SW480 (cell line): ENCODE results near the gene NOC3L.
A peak's percentile ranks its signal among the peaks of the same experiment; 100 is the strongest.
"Not testable (repeated sequence)": the region's sequence is repeated elsewhere in the genome, so short reads cannot be mapped to it uniquely, and the experiment has no call there.

Experiments
- DNase-seq: peaks from one replicate; pipeline ENCODE4 v3.0.0-alpha.2; 2016; ENCODE audit warnings: low spot score

NOC3L gene

GRCh38 chr10:94361171-94361794 is 1.5 kb downstream of the NOC3L start:
- DNase-seq, result no peak

- peak; percentile 83 for DNase-seq
These were observed 4.3 kb downstream of the NOC3L start for GRCh38 chr10:94358480-94358879.

GRCh38 chr10:94357193-94357592 is 5.5 kb downstream of the NOC3L start:
- no peak for DNase-seq

DNA sequence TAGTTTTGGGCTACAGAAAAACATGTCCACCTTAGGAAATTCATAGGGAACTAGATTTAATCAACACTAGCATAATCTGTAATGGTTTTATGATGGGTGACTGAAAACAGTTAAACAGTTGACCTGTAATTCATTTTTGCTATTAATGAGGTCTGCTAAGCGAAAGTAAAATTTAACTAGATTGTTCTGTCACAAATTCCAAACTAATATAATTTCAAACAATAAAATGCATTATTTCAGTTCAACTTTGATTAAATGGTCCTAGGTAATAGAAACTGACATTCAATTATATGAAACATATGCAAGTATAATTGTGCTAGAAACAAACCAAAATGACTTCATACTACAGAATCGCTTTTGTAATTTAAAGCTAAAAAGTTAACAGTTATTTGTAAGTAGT is 6.9 kb downstream of the NOC3L start:
- DNase-seq, result no peak

- DNase-seq, result no peak
These were observed 9.4 kb downstream of the NOC3L start for GRCh38 chr10:94353336-94353735.

DNA sequence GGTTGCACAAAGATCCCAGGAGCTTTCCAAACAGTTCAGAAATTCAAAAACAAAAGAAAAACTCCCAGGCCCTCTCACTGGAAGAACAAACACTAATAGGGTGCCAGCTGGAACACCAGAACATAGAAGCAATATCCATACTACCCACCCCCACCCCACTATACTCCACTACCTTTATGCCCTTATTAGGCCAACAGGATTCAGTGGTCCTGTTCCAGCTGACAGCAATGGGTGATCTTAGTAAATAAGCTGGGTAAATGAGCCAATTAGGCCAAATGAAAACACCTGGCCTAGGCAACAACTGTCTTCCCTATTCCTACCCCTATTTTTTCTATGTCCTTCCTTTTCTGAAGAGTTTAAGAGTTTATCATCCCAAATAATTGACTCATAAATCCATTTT is 11.7 kb downstream of the NOC3L start:
- no peak for DNase-seq

DNA sequence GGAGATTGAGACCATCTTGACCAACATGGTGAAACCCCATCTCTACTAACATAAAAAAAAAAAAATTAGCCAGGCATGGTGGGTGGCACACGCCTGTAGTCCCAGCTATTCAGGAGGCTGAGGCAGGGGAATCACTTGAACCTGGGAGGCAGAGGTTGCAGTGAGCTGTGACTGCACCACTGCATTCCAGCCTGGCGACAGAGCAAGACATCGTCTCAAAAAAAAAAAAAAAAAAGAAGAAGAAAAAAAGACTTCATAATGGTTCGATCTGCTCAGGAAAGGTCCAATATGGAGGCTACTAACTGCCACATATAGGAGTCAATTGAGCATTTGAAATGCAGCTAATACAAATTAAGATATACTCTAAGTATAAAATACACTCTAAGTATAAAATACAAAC is 12.2 kb downstream of the NOC3L start:
- not testable (repeated sequence) for DNase-seq

- no peak for DNase-seq
These were observed 13.4 kb downstream of the NOC3L start for GRCh38 chr10:94349327-94349726.

- no peak for DNase-seq
These were observed 18.1 kb downstream of the NOC3L start for GRCh38 chr10:94344522-94345122.

- DNase-seq, result no peak
These were observed 19.6 kb downstream of the NOC3L start for GRCh38 chr10:94343151-94343550.

DNA sequence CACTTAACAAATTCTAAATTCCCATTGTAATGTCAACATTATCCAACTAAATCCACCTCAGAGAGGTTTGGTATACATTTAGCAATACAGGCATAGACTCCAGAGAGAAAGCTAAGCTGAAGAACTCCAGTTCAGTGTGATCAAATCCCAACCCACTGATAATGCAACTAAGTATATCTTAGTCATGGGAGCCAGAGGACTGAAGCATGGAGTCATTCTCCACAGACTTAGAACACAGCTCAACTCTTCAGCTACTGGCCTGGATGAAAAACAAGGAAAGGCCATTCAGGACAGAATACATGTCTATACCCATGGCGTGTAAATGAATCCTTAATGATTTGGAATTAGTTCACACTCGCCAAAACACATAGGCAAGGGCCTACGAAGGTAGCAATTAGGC is 27.9 kb downstream of the NOC3L start:
- no peak for DNase-seq

- DNase-seq, result no peak
These were observed 29.7 kb downstream of the NOC3L start for GRCh38 chr10:94333051-94333450.

DNA sequence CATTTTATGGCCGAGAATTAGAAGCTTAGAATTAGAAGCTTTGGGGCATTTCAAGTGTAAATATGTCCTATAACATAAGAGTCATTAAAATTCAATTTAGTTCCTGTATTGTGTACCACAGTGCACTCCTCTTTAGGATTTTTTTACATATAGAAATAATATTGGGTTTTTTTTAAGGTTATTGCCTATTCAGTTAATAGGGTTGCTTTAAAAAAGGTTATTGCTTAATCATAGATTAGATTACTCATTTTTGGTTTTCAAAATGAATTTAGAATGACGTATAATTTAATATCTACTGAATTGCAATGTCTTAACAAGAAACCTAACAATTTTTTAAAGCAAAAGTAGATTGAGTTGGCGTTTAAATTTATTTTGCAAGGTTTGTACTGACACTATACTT is 34.1 kb downstream of the NOC3L start:
- DNase-seq, result no peak

GRCh38 chr10:94327649-94328048 is 35.1 kb downstream of the NOC3L start:
- no peak for DNase-seq

DNA sequence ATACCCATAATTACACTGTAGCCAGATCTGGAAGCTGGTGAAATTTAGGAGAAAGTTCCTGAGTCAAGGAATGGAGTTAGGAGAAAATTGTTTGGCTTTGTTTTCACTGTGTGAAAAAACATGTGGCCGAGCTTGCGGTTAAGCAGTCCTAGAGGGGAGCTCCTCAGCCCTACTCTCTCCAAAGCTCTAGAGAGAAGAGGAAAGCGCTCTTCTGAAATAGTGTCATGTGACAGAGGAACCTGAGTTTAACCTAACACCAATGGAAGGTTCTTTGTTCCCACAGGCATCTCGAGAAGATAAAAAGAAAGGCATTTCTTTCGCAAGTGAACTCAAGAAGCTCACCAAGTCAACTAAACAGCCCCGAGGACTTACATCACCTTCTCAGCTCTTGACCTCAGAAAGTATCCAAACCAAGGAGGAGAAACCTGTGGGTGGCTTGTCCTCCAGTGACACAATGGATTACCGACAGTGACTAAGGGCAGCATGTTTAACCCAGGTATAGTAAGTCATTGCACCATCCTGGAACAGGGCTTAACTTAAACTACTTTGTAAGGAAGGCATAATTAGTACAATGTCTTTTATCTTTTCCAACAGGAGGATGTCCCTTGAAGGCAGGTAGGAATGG is 38.0 kb downstream of the NOC3L start:
- no peak for DNase-seq

DNA sequence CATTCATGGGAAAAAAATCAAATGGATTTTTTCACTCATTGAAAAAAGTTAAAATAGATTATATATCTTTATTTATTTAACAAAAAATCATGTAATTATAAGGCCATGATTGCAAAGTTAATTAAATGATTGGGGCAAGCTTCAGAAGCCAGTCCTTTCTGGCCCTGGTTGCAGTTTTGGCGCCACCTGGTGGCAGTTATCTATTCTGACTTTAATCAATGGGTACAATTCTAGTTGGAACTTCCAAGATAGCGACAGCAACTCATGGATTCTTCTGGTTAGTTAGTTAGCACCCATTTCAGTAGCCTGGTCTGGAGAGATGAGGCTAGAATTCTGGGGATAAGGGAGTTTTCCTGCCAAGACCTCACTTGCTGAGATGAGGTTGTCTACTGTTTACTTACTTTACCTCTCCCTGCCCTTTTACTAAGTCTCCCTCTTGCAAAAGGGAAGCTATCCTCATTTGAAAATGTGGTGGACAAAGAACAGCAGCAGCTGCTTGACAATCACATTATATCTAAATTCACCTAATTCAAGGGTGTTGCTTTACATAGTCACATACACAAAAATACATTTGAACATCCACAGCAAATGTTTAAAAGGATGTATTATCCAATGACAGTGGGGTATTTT is 42.3 kb downstream of the NOC3L start:
- DNase-seq, result peak; percentile 39

DNA sequence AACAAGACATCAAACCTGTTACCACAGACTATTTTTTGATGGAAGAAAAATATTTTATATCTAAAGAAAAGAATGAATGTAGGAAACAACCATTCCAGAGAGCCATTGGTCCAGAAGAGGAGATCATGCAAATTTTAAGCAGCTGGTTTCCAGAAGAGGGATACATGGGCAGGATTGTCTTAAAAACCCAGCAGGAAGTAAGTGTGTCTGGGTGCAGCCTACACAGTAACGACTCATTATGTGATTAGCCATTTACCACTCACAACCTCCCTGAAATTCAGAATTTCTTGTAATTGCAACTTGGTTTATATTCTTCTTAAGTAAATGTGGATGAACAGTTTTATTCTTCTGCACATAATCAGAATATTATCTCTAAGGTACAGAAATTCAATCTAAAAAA is 46.2 kb downstream of the NOC3L start:
- no peak for DNase-seq

DNA sequence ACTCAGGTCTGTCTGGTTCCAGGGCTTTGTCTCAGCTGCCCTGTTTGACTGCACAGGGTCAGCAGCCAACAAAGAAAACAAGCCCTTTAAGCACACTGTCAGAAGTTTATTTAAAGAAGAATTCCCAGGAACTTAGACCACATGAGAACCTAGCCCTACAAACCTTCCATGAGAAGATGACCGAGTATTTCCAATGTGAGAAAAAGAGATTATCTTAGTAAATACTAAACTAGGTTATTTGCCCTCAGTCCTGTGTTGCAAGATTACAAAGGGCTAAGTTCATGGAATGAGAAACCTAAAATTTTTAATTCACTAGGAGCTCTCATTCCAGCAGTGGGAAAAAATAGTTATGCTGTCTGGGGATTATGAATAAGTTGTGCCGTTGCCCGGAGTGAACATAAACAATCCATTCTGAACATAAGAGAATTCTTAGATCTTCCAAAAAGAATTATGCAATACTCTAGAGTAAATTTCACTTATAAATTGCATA is 46.7 kb downstream of the NOC3L start:
- no peak for DNase-seq

GRCh38 chr10:94315024-94315451 is 47.7 kb downstream of the NOC3L start:
- no peak for DNase-seq

- no peak for DNase-seq
These were observed 52.4 kb downstream of the NOC3L start for GRCh38 chr10:94310369-94310768.

GRCh38 chr10:94308866-94309265 is 53.9 kb downstream of the NOC3L start:
- no peak for DNase-seq

DNA sequence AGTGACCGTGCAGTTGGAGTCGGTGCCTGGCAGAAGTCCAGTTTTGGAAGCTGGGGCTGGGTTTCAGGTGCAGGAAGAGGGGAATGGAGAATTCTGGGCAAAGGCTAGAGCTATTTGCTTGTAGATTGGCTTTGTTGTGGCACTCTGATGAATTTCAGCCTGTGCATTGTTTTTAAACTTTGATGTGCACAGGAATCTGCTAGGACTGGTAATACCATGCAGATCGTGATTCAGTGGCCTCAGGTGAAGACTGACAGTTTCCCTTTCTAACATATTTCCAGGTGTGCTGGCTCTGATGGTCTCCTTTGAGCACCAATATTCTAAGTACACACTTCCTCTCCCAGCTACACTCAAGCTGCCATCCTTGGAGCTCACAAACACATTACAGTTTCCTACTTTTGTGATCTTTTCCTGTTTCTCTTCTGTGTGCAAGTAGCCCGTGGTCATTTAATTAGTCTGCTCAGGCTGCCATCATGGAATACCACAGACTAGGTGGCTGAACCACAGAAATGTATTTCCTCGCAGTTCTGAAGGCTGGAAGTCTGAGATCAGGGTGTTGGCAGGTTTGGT is 55.6 kb downstream of the NOC3L start:
- DNase-seq, result peak; percentile 32

DNA sequence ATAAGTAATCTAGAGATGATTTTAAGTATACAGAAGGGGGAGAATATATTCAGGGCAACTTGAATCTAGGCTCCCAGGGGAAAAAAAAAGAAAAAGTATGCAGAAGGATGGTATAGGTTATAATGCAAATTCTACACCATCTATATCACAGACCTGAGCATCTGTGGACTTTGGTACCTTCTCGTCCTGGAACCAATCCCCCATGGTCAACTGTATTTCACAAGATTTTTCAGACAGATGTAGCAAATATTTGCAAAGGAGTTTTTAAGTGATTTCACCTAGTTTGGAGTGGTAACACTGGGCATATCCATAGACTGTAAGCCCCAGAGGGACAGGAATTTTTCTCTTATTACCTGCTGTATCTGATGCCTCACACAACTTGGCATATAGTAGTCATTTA is 58.8 kb downstream of the NOC3L start:
- no peak for DNase-seq
